Activated naive CD4-positive, alpha-beta T cell treated with anti-CD3 and anti-CD28 coated beads for 36 hours (primary cell): ENCODE data around the gene CLCN5. TPM values are rescaled to one million over a fixed set of nuclear protein-coding genes. Genes with fewer than 3 reads are reported as not detected.

Experiments used
- CTCF ChIA-PET: fragments of 350-600 bp; sonication (Branson Sonifier 250); formaldehyde crosslinking; loops from one replicate; lab custom pipeline; 2021; ENCODE audit warnings: antibody characterized with exemption; lab: Charles Lee
- DNase-seq: peaks from one replicate; pipeline ENCODE4 v3.0.0-alpha.2; 2020
- H3K27ac Mint-ChIP-seq: one replicate; pipeline ENCODE4 v1.8.0; 2021; ENCODE audit warnings: mild to moderate bottlenecking, mixed read lengths
- H3K27me3 Mint-ChIP-seq: one replicate; pipeline ENCODE4 v1.8.0; 2021; ENCODE audit warnings: low read depth, mixed read lengths
- H3K36me3 Mint-ChIP-seq: one replicate; pipeline ENCODE4 v1.8.0; 2021; ENCODE audit warnings: low read depth, mixed read lengths
- H3K4me1 Mint-ChIP-seq: one replicate; pipeline ENCODE4 v1.8.0; 2021; ENCODE audit warnings: low read depth, mixed read lengths
- H3K4me3 Mint-ChIP-seq: one replicate; pipeline ENCODE4 v1.8.0; 2021; ENCODE audit warnings: mild to moderate bottlenecking, moderate library complexity, mixed read lengths
- H3K9me3 Mint-ChIP-seq: one replicate; pipeline ENCODE4 v1.8.0; 2021; ENCODE audit warnings: mixed read lengths
- intact Hi-C: fragments of 100-400 bp; cut with micrococcal nuclease; formaldehyde crosslinking; loops from one replicate; pipeline ENCODE4 v1.15.1; 2023
- total RNA-seq, 2 experiments: library from RNA; stranded (reverse); gene quantifications; one replicate each; pipeline ENCODE4 v1.2.3, GENCODE V29; 2021

The CLCN5 gene
- total RNA-seq, 2 experiments from 2014 or later = 2.6 to 3.6 TPM

GRCh38 chrX:49947781-49948180 is 25.4 kb downstream of the CLCN5 start:
- H3K27me3 Mint-ChIP-seq = no peaks in the 10 kb centered on the region
- no peaks in the 10 kb centered on the region for H3K36me3 Mint-ChIP-seq
- no peak for DNase-seq
- H3K4me1 Mint-ChIP-seq = no peaks in the 10 kb centered on the region
- intact Hi-C loops = no loop called here
- H3K4me3 Mint-ChIP-seq = no peak overlapping the region
- CTCF ChIA-PET = no interaction called here
- H3K27ac Mint-ChIP-seq = no peak overlapping the region
- H3K9me3 Mint-ChIP-seq = no peaks in the 10 kb centered on the region

GRCh38 chrX:49949961-49950360 is 27.6 kb downstream of the CLCN5 start:
- H3K9me3 Mint-ChIP-seq = no peaks in the 10 kb centered on the region
- no peaks in the 10 kb centered on the region for H3K4me1 Mint-ChIP-seq
- H3K27me3 Mint-ChIP-seq = no peaks in the 10 kb centered on the region
- no peak for DNase-seq
- H3K27ac Mint-ChIP-seq = no peak overlapping the region
- H3K4me3 Mint-ChIP-seq = no peak overlapping the region
- intact Hi-C loops = no loop called here
- CTCF ChIA-PET = interaction anchor here (0.6 to 1.1 kb wide), 2 partner anchors 31 to 33 kb away, joined by 3 to 5 read pairs; no protein-coding TSS in a partner anchor
- H3K36me3 Mint-ChIP-seq = no peaks in the 10 kb centered on the region

GRCh38 chrX:49951524-49952193 is 29.3 kb downstream of the CLCN5 start:
- Mint-ChIP-seq H3K27me3 (no peaks in the 10 kb centered on the region), H3K9me3 (no peaks in the 10 kb centered on the region), H3K4me1 (no peaks in the 10 kb centered on the region), H3K36me3 (no peaks in the 10 kb centered on the region), H3K27ac (no peak overlapping the region), H3K4me3 (no peak overlapping the region)
- DNase-seq = no peak
- CTCF ChIA-PET = no interaction called here
- intact Hi-C loops = no loop called here

GRCh38 chrX:49956313-49956712 is 33.9 kb downstream of the CLCN5 start:
- DNase-seq = no peak
- Mint-ChIP-seq H3K27me3 (no peaks in the 10 kb centered on the region), H3K9me3 (no peaks in the 10 kb centered on the region), H3K36me3 (no peaks in the 10 kb centered on the region), H3K4me3 (no peak overlapping the region), H3K27ac (no peak overlapping the region), H3K4me1 (no peaks in the 10 kb centered on the region)
- CTCF ChIA-PET = no interaction called here
- intact Hi-C loops = no loop called here

- no peak for DNase-seq
Measured at GRCh38 chrX:49958727-49959485, 36.5 kb downstream of the CLCN5 start.

GRCh38 chrX:49959602-49960001 is 37.2 kb downstream of the CLCN5 start:
- no peaks in the 10 kb centered on the region for H3K27me3 Mint-ChIP-seq
- no peaks in the 10 kb centered on the region for H3K9me3 Mint-ChIP-seq
- no peaks in the 10 kb centered on the region for H3K4me1 Mint-ChIP-seq
- no peaks in the 10 kb centered on the region for H3K36me3 Mint-ChIP-seq
- no peak for DNase-seq
- no peak overlapping the region for H3K27ac Mint-ChIP-seq
- intact Hi-C loops = no loop called here
- no peak overlapping the region for H3K4me3 Mint-ChIP-seq
- CTCF ChIA-PET = no interaction called here

More at GRCh38 chrX:49958727-49959485, 36.5 kb downstream of the CLCN5 start:
- no peaks in the 10 kb centered on the region for H3K36me3 Mint-ChIP-seq
- no peaks in the 10 kb centered on the region for H3K4me1 Mint-ChIP-seq
- intact Hi-C loops = no loop called here
- H3K27me3 Mint-ChIP-seq = no peaks in the 10 kb centered on the region
- H3K27ac Mint-ChIP-seq = no peak overlapping the region
- CTCF ChIA-PET = no interaction called here
- H3K9me3 Mint-ChIP-seq = no peaks in the 10 kb centered on the region
- no peak overlapping the region for H3K4me3 Mint-ChIP-seq

GRCh38 chrX:49960061-49960460 is 37.7 kb downstream of the CLCN5 start:
- Mint-ChIP-seq H3K4me1 (no peaks in the 10 kb centered on the region), H3K27ac (no peak overlapping the region), H3K36me3 (no peaks in the 10 kb centered on the region), H3K9me3 (no peaks in the 10 kb centered on the region), H3K4me3 (no peak overlapping the region), H3K27me3 (no peaks in the 10 kb centered on the region)
- intact Hi-C loops = no loop called here
- CTCF ChIA-PET = no interaction called here
- no peak for DNase-seq

- Mint-ChIP-seq H3K36me3 (no peaks in the 10 kb centered on the region), H3K9me3 (no peaks in the 10 kb centered on the region), H3K27ac (no peak overlapping the region), H3K27me3 (no peaks in the 10 kb centered on the region), H3K4me3 (no peak overlapping the region), H3K4me1 (no peaks in the 10 kb centered on the region)
- intact Hi-C loops = no loop called here
- no peak for DNase-seq
- CTCF ChIA-PET = no interaction called here
Measured at GRCh38 chrX:49970674-49971073, 48.3 kb downstream of the CLCN5 start.

GRCh38 chrX:49972328-49972860 is 50.0 kb downstream of the CLCN5 start:
- Mint-ChIP-seq H3K27me3 (no peaks in the 10 kb centered on the region), H3K4me1 (no peaks in the 10 kb centered on the region), H3K4me3 (no peak overlapping the region), H3K36me3 (no peaks in the 10 kb centered on the region), H3K9me3 (no peaks in the 10 kb centered on the region), H3K27ac (no peak overlapping the region)
- CTCF ChIA-PET = no interaction called here
- intact Hi-C loops = no loop called here
- no peak for DNase-seq

- intact Hi-C loops = no loop called here
- H3K27me3 Mint-ChIP-seq = no peaks in the 10 kb centered on the region
- H3K4me1 Mint-ChIP-seq = no peaks in the 10 kb centered on the region
- no peak overlapping the region for H3K27ac Mint-ChIP-seq
- H3K9me3 Mint-ChIP-seq = no peaks in the 10 kb centered on the region
- H3K4me3 Mint-ChIP-seq = no peak overlapping the region
- no peak for DNase-seq
- H3K36me3 Mint-ChIP-seq = no peaks in the 10 kb centered on the region
- CTCF ChIA-PET = no interaction called here
Measured at GRCh38 chrX:49976682-49977197, 54.3 kb downstream of the CLCN5 start.

- no peak for DNase-seq
- H3K27me3 Mint-ChIP-seq = no peaks in the 10 kb centered on the region
- no peaks in the 10 kb centered on the region for H3K4me1 Mint-ChIP-seq
- CTCF ChIA-PET = no interaction called here
- no peak overlapping the region for H3K27ac Mint-ChIP-seq
- H3K9me3 Mint-ChIP-seq = no peaks in the 10 kb centered on the region
- H3K4me3 Mint-ChIP-seq = no peak overlapping the region
- intact Hi-C loops = no loop called here
- no peaks in the 10 kb centered on the region for H3K36me3 Mint-ChIP-seq
Measured at GRCh38 chrX:49977319-49978090, 55.1 kb downstream of the CLCN5 start.

- H3K36me3 Mint-ChIP-seq = no peaks in the 10 kb centered on the region
- no peaks in the 10 kb centered on the region for H3K9me3 Mint-ChIP-seq
- CTCF ChIA-PET = no interaction called here
- H3K27ac Mint-ChIP-seq = no peak overlapping the region
- no peaks in the 10 kb centered on the region for H3K27me3 Mint-ChIP-seq
- no peak overlapping the region for H3K4me3 Mint-ChIP-seq
- no peaks in the 10 kb centered on the region for H3K4me1 Mint-ChIP-seq
- DNase-seq = no peak
- intact Hi-C loops = no loop called here
Measured at GRCh38 chrX:49978176-49978575, 55.8 kb downstream of the CLCN5 start.
